GM23338 (cell line): ENCODE measurements around the gene CNGA1. TPM values are rescaled to one million over a fixed set of nuclear protein-coding genes. Genes with fewer than 3 reads are reported as not detected.

Experiments used
- ATAC-seq: fragments of 200-7000 bp; cut with Tn5 transposase; 3 replicates; pipeline ENCODE4 v1.9.1; 2020
- DNase-seq: peaks from one replicate; pipeline ENCODE4 v3.0.0-alpha.2; 2015; ENCODE audit warnings: low spot score
- H2AFZ ChIP-seq: fragments of 200-600 bp; sonication (generic); 2 replicates; pipeline ENCODE4 v1.8.0; 2016; ENCODE audit warnings: antibody characterized with exemption, mild to moderate bottlenecking, moderate library complexity
- H3F3A ChIP-seq: fragments of 200-600 bp; sonication (generic); replicated peaks from 2 replicates; pipeline ENCODE4 v1.8.0; 2017; ENCODE audit warnings: antibody characterized with exemption, mixed run types, low read depth
- H3K27ac ChIP-seq: fragments of 200-600 bp; sonication (generic); 2 replicates; pipeline ENCODE4 v1.6.1; 2016; ENCODE audit warnings: low read depth
- H3K27me3 ChIP-seq: fragments of 200-600 bp; sonication (generic); 2 replicates; pipeline ENCODE4 v1.8.0; 2016; ENCODE audit warnings: mild to moderate bottlenecking, mixed run types, moderate library complexity; ENCODE audit not compliant: insufficient read depth
- H3K36me3 ChIP-seq: fragments of 200-600 bp; sonication (generic); 2 replicates; pipeline ENCODE4 v1.8.0; 2016; ENCODE audit warnings: mild to moderate bottlenecking; ENCODE audit not compliant: insufficient read depth
- H3K4me1 ChIP-seq: fragments of 200-600 bp; sonication (generic); 2 replicates; pipeline ENCODE4 v1.8.0; 2016; ENCODE audit warnings: mild to moderate bottlenecking, moderate library complexity; ENCODE audit not compliant: insufficient read depth
- H3K4me2 ChIP-seq: fragments of 200-600 bp; sonication (generic); 2 replicates; pipeline ENCODE4 v1.7.1; 2017; ENCODE audit warnings: mixed run types
- H3K4me3 ChIP-seq: fragments of 200-600 bp; sonication (generic); 2 replicates; pipeline ENCODE4 v1.6.1; 2016; ENCODE audit warnings: mixed run types
- H3K79me2 ChIP-seq: fragments of 200-600 bp; sonication (generic); replicated peaks from 2 replicates; pipeline ENCODE4 v1.8.0; 2017; ENCODE audit warnings: mild to moderate bottlenecking; ENCODE audit not compliant: insufficient read depth
- H3K9me2 ChIP-seq: fragments of 200-600 bp; sonication (generic); 2 replicates; pipeline ENCODE4 v1.8.0; 2017; ENCODE audit not compliant: insufficient read depth
- H4K20me1 ChIP-seq: fragments of 200-600 bp; sonication (generic); replicated peaks from 2 replicates; pipeline ENCODE4 v1.8.0; 2017; ENCODE audit warnings: mild to moderate bottlenecking; ENCODE audit not compliant: insufficient read depth
- H3K27ac Mint-ChIP-seq: 2 replicates; pipeline ENCODE4 v1.8.0; 2020; ENCODE audit warnings: inconsistent platforms, mild to moderate bottlenecking, moderate library complexity, mixed read lengths
- H3K27me3 Mint-ChIP-seq: 3 replicates; pipeline ENCODE4 v1.8.0; 2022; ENCODE audit warnings: low read depth, mild to moderate bottlenecking, moderate library complexity, mixed read lengths, inconsistent platforms; ENCODE audit not compliant: insufficient read depth, poor library complexity
- H3K36me3 Mint-ChIP-seq: 3 replicates; pipeline ENCODE4 v1.8.0; 2021; ENCODE audit warnings: low read depth, mild to moderate bottlenecking, inconsistent platforms, moderate library complexity, mixed read lengths
- H3K4me1 Mint-ChIP-seq: 3 replicates; pipeline ENCODE4 v1.8.0; 2020; ENCODE audit warnings: mild to moderate bottlenecking, inconsistent platforms, mixed read lengths
- H3K4me3 Mint-ChIP-seq: 3 replicates; pipeline ENCODE4 v1.8.0; 2021; ENCODE audit warnings: moderate library complexity, mild to moderate bottlenecking, inconsistent platforms, mixed read lengths
- H3K9me3 Mint-ChIP-seq: 3 replicates; pipeline ENCODE4 v1.8.0; 2020; ENCODE audit warnings: moderate library complexity, mild to moderate bottlenecking, inconsistent platforms, mixed read lengths
- CREB1 ChIP-seq: fragments of 250-450 bp; sonication (Bioruptor Pico); IDR thresholded peaks from 2 replicates; pipeline ENCODE4 v1.5.0; 2020; ENCODE audit warnings: low read depth, mild to moderate bottlenecking, moderate library complexity
- CTCF ChIP-seq, 2 experiments: fragments of 200-600 bp in 1 of 2; sonication (generic) in 1 of 2; conservative IDR thresholded peaks; 2 replicates each; pipeline versions ENCODE4 v1.5.1 to v1.6.1; 2016 to 2017; ENCODE audit warnings: antibody characterized with exemption in 2 of 2, low read depth in 2 of 2, mild to moderate bottlenecking in 2 of 2, moderate library complexity in 1 of 2
- EZH2 ChIP-seq: fragments of 200-600 bp; sonication (generic); IDR thresholded peaks from one replicate; pipeline ENCODE4 v1.8.0; 2017; ENCODE audit warnings: antibody characterized with exemption, mild to moderate bottlenecking, low read depth; ENCODE audit not compliant: unreplicated experiment
- EZH2phosphoT487 ChIP-seq: fragments of 200-600 bp; sonication (generic); IDR thresholded peaks from one replicate; pipeline ENCODE4 v1.8.1; 2018; ENCODE audit warnings: antibody characterized with exemption; ENCODE audit not compliant: unreplicated experiment
- JUNB ChIP-seq: IDR thresholded peaks from one replicate; pipeline ENCODE4 v1.6.1; 2016; ENCODE audit warnings: antibody characterized with exemption; ENCODE audit not compliant: unreplicated experiment
- NANOG ChIP-seq: IDR thresholded peaks from 2 replicates; pipeline ENCODE4 v1.6.1; 2016; ENCODE audit warnings: antibody characterized with exemption, borderline replicate concordance
- POLR2AphosphoS5 ChIP-seq: IDR thresholded peaks from 2 replicates; pipeline ENCODE4 v1.6.1; 2016; ENCODE audit warnings: antibody characterized with exemption, low read depth
- REST ChIP-seq: IDR thresholded peaks from one replicate; pipeline ENCODE4 v1.6.1; 2018; ENCODE audit warnings: antibody characterized with exemption; ENCODE audit not compliant: unreplicated experiment
- STAT1 ChIP-seq: IDR thresholded peaks from one replicate; pipeline ENCODE4 v1.6.1; 2016; ENCODE audit warnings: antibody characterized with exemption; ENCODE audit not compliant: unreplicated experiment
- ZNF114 ChIP-seq: fragments of 250-450 bp; sonication (Bioruptor Pico); IDR thresholded peaks from 2 replicates; pipeline ENCODE4 v1.5.0; 2020; ENCODE audit warnings: mild to moderate bottlenecking, moderate library complexity
- ZNF331 ChIP-seq: fragments of 250-450 bp; sonication (Bioruptor Pico); IDR thresholded peaks from 2 replicates; pipeline ENCODE4 v1.5.0; 2020; ENCODE audit warnings: low read depth, mild to moderate bottlenecking, moderate library complexity
- polyA plus RNA-seq: library from polyadenylated mRNA; unstranded; fragments of >200 nt; fragmentation: Nextera tagmentation; extraction: Ambion mirVana; gene quantifications from 2 replicates; pipeline ENCODE4 v1.2.1, GENCODE V29; 2016
- total RNA-seq: library from RNA; depleted of rRNA; stranded (reverse); fragments of >200 nt; shearing (Covaris generic); gene quantifications from 2 replicates; pipeline ENCODE4 v1.2.3, GENCODE V29; 2014
- TF ChIP-seq, protein P1 (sequence below): fragments of 250-450 bp; sonication (Bioruptor Pico); IDR thresholded peaks from 2 replicates; pipeline ENCODE4 v1.5.0; 2020; ENCODE audit warnings: mild to moderate bottlenecking, moderate library complexity
- TF ChIP-seq, protein P2 (sequence below): IDR thresholded peaks from 2 replicates; pipeline ENCODE4 v1.6.1; 2016; ENCODE audit warnings: antibody characterized with exemption

CNGA1 gene
- total and polyA plus RNA-seq, 2 experiments from 2014 or later, result 3.3 to 4.9 TPM

DNA sequence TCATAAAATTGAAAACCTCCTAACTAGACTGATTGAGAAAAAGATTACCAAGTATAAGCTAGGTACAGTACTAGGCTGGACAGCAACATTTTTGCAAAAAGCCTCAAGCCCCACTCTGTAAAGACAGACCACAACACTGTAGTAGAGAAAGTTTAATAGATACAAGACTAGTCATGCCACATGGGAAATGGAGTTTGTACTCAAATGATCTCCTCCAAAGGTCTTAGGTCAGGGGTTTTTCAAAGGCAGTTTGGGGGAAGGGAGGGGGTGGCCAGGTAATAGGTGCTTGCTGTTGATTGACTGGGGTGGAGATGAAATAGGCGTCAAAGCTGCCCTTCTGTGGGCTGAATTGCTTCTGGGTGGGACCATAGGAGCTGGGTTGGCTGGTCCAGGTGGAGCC is 14.2 kb downstream of the CNGA1 start:
- Mint-ChIP-seq H3K27ac (no peak overlapping the region), H3K9me3 (peaks cover 58% of the 10 kb centered on the region), H3K27me3 (no peaks in the 10 kb centered on the region), H3K4me3 (no peak overlapping the region), H3K4me1 (no peaks in the 10 kb centered on the region), H3K36me3 (peaks cover 45% of the 10 kb centered on the region)
- Histone ChIP-seq H3K4me2 (no peak overlapping the region), H3K36me3 (peaks cover 40% of the 10 kb centered on the region), H3K4me3 (no peak overlapping the region), H3K9me2 (no peaks in the 10 kb centered on the region), H3K27me3 (no peaks in the 10 kb centered on the region), H3K79me2 (no peaks in the 10 kb centered on the region), H3K27ac (no peak overlapping the region), H3K4me1 (no peaks in the 10 kb centered on the region), H2AFZ (no peak overlapping the region), H3F3A (no peaks in the 10 kb centered on the region), H4K20me1 (no peaks in the 10 kb centered on the region)
- ATAC-seq (no peak), DNase-seq (no peak)
- no peak for TF ChIP-seq STAT1
- no peak for TF ChIP-seq EZH2phosphoT487
- TF ChIP-seq CTCF (conservative IDR thresholded peaks at IDR 0.05; ENCODE audit: low read depth in 2 of 2), result no peak
- TF ChIP-seq, protein P1, sequence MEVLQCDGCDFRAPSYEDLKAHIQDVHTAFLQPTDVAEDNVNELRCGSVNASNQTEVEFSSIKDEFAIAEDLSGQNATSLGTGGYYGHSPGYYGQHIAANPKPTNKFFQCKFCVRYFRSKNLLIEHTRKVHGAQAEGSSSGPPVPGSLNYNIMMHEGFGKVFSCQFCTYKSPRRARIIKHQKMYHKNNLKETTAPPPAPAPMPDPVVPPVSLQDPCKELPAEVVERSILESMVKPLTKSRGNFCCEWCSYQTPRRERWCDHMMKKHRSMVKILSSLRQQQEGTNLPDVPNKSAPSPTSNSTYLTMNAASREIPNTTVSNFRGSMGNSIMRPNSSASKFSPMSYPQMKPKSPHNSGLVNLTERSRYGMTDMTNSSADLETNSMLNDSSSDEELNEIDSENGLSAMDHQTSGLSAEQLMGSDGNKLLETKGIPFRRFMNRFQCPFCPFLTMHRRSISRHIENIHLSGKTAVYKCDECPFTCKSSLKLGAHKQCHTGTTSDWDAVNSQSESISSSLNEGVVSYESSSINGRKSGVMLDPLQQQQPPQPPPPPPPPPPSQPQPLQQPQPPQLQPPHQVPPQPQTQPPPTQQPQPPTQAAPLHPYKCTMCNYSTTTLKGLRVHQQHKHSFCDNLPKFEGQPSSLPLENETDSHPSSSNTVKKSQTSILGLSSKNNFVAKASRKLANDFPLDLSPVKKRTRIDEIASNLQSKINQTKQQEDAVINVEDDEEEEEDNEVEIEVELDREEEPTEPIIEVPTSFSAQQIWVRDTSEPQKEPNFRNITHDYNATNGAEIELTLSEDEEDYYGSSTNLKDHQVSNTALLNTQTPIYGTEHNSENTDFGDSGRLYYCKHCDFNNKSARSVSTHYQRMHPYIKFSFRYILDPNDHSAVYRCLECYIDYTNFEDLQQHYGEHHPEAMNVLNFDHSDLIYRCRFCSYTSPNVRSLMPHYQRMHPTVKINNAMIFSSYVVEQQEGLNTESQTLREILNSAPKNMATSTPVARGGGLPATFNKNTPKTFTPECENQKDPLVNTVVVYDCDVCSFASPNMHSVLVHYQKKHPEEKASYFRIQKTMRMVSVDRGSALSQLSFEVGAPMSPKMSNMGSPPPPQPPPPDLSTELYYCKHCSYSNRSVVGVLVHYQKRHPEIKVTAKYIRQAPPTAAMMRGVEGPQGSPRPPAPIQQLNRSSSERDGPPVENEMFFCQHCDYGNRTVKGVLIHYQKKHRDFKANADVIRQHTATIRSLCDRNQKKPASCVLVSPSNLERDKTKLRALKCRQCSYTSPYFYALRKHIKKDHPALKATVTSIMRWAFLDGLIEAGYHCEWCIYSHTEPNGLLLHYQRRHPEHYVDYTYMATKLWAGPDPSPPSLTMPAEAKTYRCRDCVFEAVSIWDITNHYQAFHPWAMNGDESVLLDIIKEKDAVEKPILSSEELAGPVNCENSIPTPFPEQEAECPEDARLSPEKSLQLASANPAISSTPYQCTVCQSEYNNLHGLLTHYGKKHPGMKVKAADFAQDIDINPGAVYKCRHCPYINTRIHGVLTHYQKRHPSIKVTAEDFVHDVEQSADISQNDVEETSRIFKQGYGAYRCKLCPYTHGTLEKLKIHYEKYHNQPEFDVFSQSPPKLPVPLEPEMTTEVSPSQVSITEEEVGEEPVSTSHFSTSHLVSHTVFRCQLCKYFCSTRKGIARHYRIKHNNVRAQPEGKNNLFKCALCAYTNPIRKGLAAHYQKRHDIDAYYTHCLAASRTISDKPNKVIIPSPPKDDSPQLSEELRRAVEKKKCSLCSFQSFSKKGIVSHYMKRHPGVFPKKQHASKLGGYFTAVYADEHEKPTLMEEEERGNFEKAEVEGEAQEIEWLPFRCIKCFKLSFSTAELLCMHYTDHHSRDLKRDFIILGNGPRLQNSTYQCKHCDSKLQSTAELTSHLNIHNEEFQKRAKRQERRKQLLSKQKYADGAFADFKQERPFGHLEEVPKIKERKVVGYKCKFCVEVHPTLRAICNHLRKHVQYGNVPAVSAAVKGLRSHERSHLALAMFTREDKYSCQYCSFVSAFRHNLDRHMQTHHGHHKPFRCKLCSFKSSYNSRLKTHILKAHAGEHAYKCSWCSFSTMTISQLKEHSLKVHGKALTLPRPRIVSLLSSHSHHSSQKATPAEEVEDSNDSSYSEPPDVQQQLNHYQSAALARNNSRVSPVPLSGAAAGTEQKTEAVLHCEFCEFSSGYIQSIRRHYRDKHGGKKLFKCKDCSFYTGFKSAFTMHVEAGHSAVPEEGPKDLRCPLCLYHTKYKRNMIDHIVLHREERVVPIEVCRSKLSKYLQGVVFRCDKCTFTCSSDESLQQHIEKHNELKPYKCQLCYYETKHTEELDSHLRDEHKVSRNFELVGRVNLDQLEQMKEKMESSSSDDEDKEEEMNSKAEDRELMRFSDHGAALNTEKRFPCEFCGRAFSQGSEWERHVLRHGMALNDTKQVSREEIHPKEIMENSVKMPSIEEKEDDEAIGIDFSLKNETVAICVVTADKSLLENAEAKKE, result no peak
- TF ChIP-seq REST, result no peak
- no peak for TF ChIP-seq NANOG
- no peak for TF ChIP-seq ZNF114 (CRISPR knock-in tag)
- TF ChIP-seq JUNB, result no peak
- TF ChIP-seq CREB1 (CRISPR knock-in tag), result no peak
- TF ChIP-seq, protein P2, sequence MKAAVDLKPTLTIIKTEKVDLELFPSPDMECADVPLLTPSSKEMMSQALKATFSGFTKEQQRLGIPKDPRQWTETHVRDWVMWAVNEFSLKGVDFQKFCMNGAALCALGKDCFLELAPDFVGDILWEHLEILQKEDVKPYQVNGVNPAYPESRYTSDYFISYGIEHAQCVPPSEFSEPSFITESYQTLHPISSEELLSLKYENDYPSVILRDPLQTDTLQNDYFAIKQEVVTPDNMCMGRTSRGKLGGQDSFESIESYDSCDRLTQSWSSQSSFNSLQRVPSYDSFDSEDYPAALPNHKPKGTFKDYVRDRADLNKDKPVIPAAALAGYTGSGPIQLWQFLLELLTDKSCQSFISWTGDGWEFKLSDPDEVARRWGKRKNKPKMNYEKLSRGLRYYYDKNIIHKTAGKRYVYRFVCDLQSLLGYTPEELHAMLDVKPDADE, result no peak
- no peak for TF ChIP-seq EZH2
- no peak for TF ChIP-seq POLR2AphosphoS5
- no peak for TF ChIP-seq ZNF331 (CRISPR knock-in tag)
